ENCODE results near the gene LARP4B. TPM values are rescaled to one million over a fixed set of nuclear protein-coding genes. Genes with fewer than 3 reads are reported as not detected.

Gene LARP4B
- total and polyA plus RNA-seq, 2 experiments from 2014 or later, result 18.3 to 52.3 TPM

GRCh38 chr10:841535-841934 is 90.0 kb downstream of the LARP4B start:
- Mint-ChIP-seq H3K4me1 (peaks cover 5% of the 10 kb centered on the region; the same call in 1 of the 3 replicates), H3K36me3 (ENCODE audit: low read depth) (peaks cover 35% of the 10 kb centered on the region), H3K4me3 (no peak overlapping the region), H3K27me3 (ENCODE audit: insufficient read depth, low read depth, poor library complexity) (peaks cover 3% of the 10 kb centered on the region), H3K27ac (no peak overlapping the region), H3K9me3 (no peaks in the 10 kb centered on the region)
- no peaks in the 10 kb centered on the region for H3K9me2 ChIP-seq (ENCODE audit: insufficient read depth)
- TF ChIP-seq STAT1 (IDR thresholded peaks at IDR 0.05; ENCODE audit: unreplicated experiment) (no peak), EZH2phosphoT487 (IDR thresholded peaks at IDR 0.05; ENCODE audit: unreplicated experiment) (no peak), REST (IDR thresholded peaks at IDR 0.05; ENCODE audit: unreplicated experiment) (no peak), ZNF462 (CRISPR knock-in tag; IDR thresholded peaks at IDR 0.05) (no peak), POLR2AphosphoS5 (IDR thresholded peaks at IDR 0.05; ENCODE audit: low read depth) (no peak), ZNF114 (CRISPR knock-in tag; IDR thresholded peaks at IDR 0.05) (no peak), ZNF331 (CRISPR knock-in tag; IDR thresholded peaks at IDR 0.05; ENCODE audit: low read depth) (no peak)
- DNase-seq (ENCODE audit: low spot score) (no peak), ATAC-seq (no peak)
- peaks cover 19% of the 10 kb centered on the region; the same call in 1 of the 2 replicates for H3K36me3 ChIP-seq (ENCODE audit: insufficient read depth)
- H3K4me3 ChIP-seq, result no peak overlapping the region
- H2AFZ ChIP-seq, result no peak overlapping the region
- no peak overlapping the region for H3K4me2 ChIP-seq
- no peaks in the 10 kb centered on the region for H3F3A ChIP-seq (replicated peaks; ENCODE audit: low read depth)
- H3K4me1 ChIP-seq (ENCODE audit: insufficient read depth), result no peaks in the 10 kb centered on the region
- H3K79me2 ChIP-seq (replicated peaks; ENCODE audit: insufficient read depth), result peaks cover 74% of the 10 kb centered on the region
- no peak overlapping the region for H3K27ac ChIP-seq (ENCODE audit: low read depth)
- H4K20me1 ChIP-seq (replicated peaks; ENCODE audit: insufficient read depth), result peaks cover 21% of the 10 kb centered on the region
- no peaks in the 10 kb centered on the region for H3K27me3 ChIP-seq (ENCODE audit: insufficient read depth)
